ENCODE data around the gene ADAP1. TPM values are rescaled to one million over a fixed set of nuclear protein-coding genes. Genes with fewer than 3 reads are reported as not detected.

Gene ADAP1
- total RNA-seq, 2 experiments from 2014 or later, result 2.4 to 7.0 TPM

GRCh38 chr7:894927-895450 is 59.5 kb downstream of the ADAP1 start:
- H2AFZ ChIP-seq (ENCODE audit: low read length), result no peak overlapping the region
- intact Hi-C loops (cut with micrococcal nuclease; ENCODE audit: unreplicated experiment), result no loop called here
- H3K4me3 ChIP-seq (ENCODE audit: low read depth, low read length, poor library complexity, severe bottlenecking), result no peak overlapping the region
- H3K9me3 ChIP-seq (ENCODE audit: low read length), result no peaks in the 10 kb centered on the region
- no peak for DNase-seq (ENCODE audit: low spot score)
- no peak for TF ChIP-seq CTCF (conservative IDR thresholded peaks at IDR 0.05; ENCODE audit: low read length)
- no peak for TF ChIP-seq EZH2phosphoT487 (IDR thresholded peaks at IDR 0.05; ENCODE audit: borderline replicate concordance, low read depth, low read length)
- peaks cover 70% of the 10 kb centered on the region for H3K36me3 ChIP-seq (ENCODE audit: insufficient read depth, low read length)
- H3K79me2 ChIP-seq (ENCODE audit: insufficient read depth, low read depth, low read length), result no peaks in the 10 kb centered on the region
- H3K4me2 ChIP-seq (ENCODE audit: low read length), result no peak overlapping the region
- no TSS peak for BruUV-seq (replicated peaks)
- no peaks in the 10 kb centered on the region for H3K4me1 ChIP-seq (ENCODE audit: insufficient read depth, low read length, poor library complexity, severe bottlenecking)
- ChIA-PET POLR2A (no interaction called here), CTCF (ENCODE audit: unreplicated experiment) (no interaction called here)
- no peak overlapping the region for H3K27ac ChIP-seq (ENCODE audit: low read depth, low read length, poor library complexity, severe bottlenecking)
- no peaks in the 10 kb centered on the region for H3K9me2 ChIP-seq (ENCODE audit: insufficient read depth, low read length)
- no peaks in the 10 kb centered on the region for H4K20me1 ChIP-seq (ENCODE audit: insufficient read depth, low read length)

- Histone ChIP-seq H3K27ac (ENCODE audit: low read depth, low read length, poor library complexity, severe bottlenecking) (no peak overlapping the region), H3K9me2 (ENCODE audit: insufficient read depth, low read length) (no peaks in the 10 kb centered on the region), H3K4me2 (ENCODE audit: low read length) (no peak overlapping the region), H3K9me3 (ENCODE audit: low read length) (no peaks in the 10 kb centered on the region), H3K4me1 (ENCODE audit: insufficient read depth, low read length, poor library complexity, severe bottlenecking) (no peaks in the 10 kb centered on the region), H3K79me2 (ENCODE audit: insufficient read depth, low read depth, low read length) (no peaks in the 10 kb centered on the region), H2AFZ (ENCODE audit: low read length) (no peak overlapping the region), H4K20me1 (ENCODE audit: insufficient read depth, low read length) (no peaks in the 10 kb centered on the region), H3K4me3 (ENCODE audit: low read depth, low read length, poor library complexity, severe bottlenecking) (no peak overlapping the region), H3K36me3 (ENCODE audit: insufficient read depth, low read length) (peaks cover 71% of the 10 kb centered on the region)
- intact Hi-C loops (cut with micrococcal nuclease; ENCODE audit: unreplicated experiment), result no loop called here
- BruUV-seq (replicated peaks), result no TSS peak
- CTCF ChIA-PET (ENCODE audit: unreplicated experiment), result no interaction called here
- DNase-seq (ENCODE audit: low spot score), result no peak
- TF ChIP-seq CTCF (conservative IDR thresholded peaks at IDR 0.05; ENCODE audit: low read length) (no peak), EZH2phosphoT487 (IDR thresholded peaks at IDR 0.05; ENCODE audit: borderline replicate concordance, low read depth, low read length) (no peak)
- POLR2A ChIA-PET, result no interaction called here
Measured at GRCh38 chr7:894164-894867, 60.2 kb downstream of the ADAP1 start.

- no peaks in the 10 kb centered on the region for H3K79me2 ChIP-seq (ENCODE audit: insufficient read depth, low read depth, low read length)
- no peak overlapping the region for H3K4me3 ChIP-seq (ENCODE audit: low read depth, low read length, poor library complexity, severe bottlenecking)
- no TSS peak for BruUV-seq (replicated peaks)
- no peak overlapping the region for H2AFZ ChIP-seq (ENCODE audit: low read length)
- intact Hi-C loops (cut with micrococcal nuclease; ENCODE audit: unreplicated experiment), result no loop called here
- no peaks in the 10 kb centered on the region for H3K9me3 ChIP-seq (ENCODE audit: low read length)
- H3K4me2 ChIP-seq (ENCODE audit: low read length), result no peak overlapping the region
- CTCF ChIA-PET (ENCODE audit: unreplicated experiment), result no interaction called here
- POLR2A ChIA-PET, result no interaction called here
- H3K9me2 ChIP-seq (ENCODE audit: insufficient read depth, low read length), result no peaks in the 10 kb centered on the region
- H3K36me3 ChIP-seq (ENCODE audit: insufficient read depth, low read length), result peaks cover 78% of the 10 kb centered on the region
- TF ChIP-seq CTCF (conservative IDR thresholded peaks at IDR 0.05; ENCODE audit: low read length) (no peak), EZH2phosphoT487 (IDR thresholded peaks at IDR 0.05; ENCODE audit: borderline replicate concordance, low read depth, low read length) (no peak)
- H4K20me1 ChIP-seq (ENCODE audit: insufficient read depth, low read length), result no peaks in the 10 kb centered on the region
- no peak overlapping the region for H3K27ac ChIP-seq (ENCODE audit: low read depth, low read length, poor library complexity, severe bottlenecking)
- H3K4me1 ChIP-seq (ENCODE audit: insufficient read depth, low read length, poor library complexity, severe bottlenecking), result no peaks in the 10 kb centered on the region
- DNase-seq (ENCODE audit: low spot score), result no peak
Measured at GRCh38 chr7:893686-894085, 60.8 kb downstream of the ADAP1 start.

Data from OCI-LY7 (cell line).